Stimulated activated CD4-positive, alpha-beta T cell treated with anti-CD3 and anti-CD28 coated beads, Interleukin-12 subunit alpha, Interleukin-12 subunit beta, amount 100 ng/mL, for 48 hours (primary cell): ENCODE measurements around the gene PAGE3.

ENCODE experiments used
- DNase-seq, 3 donors: peaks; one replicate each; pipeline ENCODE4 v3.0.0-alpha.2; 2020; ENCODE audit warnings: low read depth in 2 of 3, low spot score in 1 of 3

PAGE3 gene, protein sequence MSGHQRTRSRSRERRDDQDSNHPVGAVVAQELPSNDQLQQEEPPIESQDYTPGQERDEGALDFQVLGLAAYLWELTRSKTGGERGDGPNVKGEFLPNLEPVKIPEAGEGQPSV

GRCh38 chrX:55264816-55265215 lies at the start of gene PAGE3:
PAGE3 (minus strand) TSS chrX:55264916; CDS start chrX:55263903, 1,013 bp downstream.
- DNase-seq = no peak

GRCh38 chrX:55312655-55313054 lies 47.9 kb upstream of the PAGE3 start:
- DNase-seq = no peak

DNA sequence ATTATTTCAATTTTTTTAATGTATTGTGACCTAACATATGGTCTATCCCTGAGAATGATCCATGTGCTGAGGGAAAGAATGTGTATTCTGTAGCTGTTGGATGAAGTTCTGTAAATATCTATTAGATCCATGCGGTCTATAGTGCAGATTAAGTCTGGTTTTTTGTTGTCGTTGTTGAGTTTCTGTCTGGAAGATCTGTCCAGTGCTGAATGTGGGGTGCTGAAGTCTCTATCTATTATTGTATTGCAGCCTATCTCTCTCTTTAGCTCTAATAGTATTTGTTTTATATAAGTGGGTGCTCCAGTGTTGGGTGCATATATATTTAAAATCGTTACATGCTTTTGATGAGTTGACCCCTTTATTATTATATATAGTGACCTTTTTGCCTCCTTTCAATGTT lies 26.2 kb upstream of the PAGE3 start:
- DNase-seq = no peak

GRCh38 chrX:55279832-55280231 lies 15.1 kb upstream of the PAGE3 start:
- no peak for DNase-seq

- no peak for DNase-seq
Measured at GRCh38 chrX:55260806-55261205, 3.9 kb downstream of the PAGE3 start.

GRCh38 chrX:55253528-55253927 lies 11.2 kb downstream of the PAGE3 start:
- DNase-seq = no peak

DNA sequence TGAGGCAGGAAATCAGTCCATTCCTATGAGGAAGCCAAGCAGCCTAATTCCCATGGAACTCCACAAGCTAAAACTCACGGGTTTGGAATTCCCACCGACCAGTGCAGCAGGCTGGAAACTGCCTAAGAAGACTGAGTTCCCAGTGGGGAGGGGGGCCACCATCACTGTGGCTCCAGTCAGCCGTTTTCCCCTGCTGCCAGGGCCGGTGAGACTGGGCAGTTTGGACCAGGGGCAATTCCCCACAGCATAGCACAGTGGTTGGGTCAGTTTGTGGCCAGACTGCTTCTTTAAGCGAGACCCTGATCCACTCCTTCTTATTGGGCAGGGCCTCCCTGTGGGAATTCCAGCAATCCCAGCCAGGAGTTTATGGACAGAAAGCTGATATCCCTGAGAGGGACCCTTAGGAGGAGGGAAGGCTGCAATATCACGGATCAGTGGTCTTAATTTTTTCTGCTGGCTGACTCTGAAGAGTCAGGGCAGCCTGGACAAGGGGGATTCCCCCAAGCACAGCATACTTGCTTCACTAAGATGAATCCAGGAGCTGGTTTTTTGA lies 23.9 kb downstream of the PAGE3 start:
- DNase-seq = no peak

DNA sequence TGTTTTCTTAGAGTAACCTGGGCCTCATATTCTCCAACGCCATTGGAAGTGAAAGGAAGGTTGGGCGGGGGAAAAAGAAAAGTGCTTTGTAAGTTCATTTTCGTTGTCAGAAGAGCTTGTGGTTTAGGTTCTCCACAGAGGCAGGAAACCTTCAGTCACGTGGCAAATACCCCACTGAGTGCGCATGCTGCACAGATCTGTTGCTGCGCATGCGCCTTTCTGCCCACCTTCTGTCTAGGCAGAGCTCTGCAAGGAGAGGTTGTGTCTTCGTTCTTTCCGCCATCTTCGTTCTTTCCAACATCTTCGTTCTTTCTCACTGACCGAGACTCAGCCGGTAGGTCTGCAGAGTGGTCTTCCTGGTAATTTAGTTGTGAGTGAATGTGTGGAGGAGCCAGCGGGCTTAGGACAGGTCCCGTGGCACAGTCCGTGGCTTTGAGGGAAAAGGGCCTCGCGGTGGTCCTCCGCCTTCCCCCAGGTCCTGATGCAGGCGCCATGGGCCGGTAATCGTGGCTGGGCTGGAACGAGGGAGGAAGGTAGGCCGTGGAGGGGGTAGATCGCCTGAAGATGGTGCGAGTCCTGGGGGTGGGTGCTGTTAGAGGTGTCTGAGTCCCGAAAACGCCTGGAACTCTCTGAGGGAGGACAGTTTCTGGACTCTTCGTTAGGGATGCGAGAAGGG lies 44.5 kb downstream of the PAGE3 start, which contains the start of gene PAGE5:
TSS of gene PAGE5 (plus strand) at position 228 of the 676 bp plus-strand sequence. CDS start 1,037 bp downstream, outside the sequence.
- DNase-seq = no peak

DNA sequence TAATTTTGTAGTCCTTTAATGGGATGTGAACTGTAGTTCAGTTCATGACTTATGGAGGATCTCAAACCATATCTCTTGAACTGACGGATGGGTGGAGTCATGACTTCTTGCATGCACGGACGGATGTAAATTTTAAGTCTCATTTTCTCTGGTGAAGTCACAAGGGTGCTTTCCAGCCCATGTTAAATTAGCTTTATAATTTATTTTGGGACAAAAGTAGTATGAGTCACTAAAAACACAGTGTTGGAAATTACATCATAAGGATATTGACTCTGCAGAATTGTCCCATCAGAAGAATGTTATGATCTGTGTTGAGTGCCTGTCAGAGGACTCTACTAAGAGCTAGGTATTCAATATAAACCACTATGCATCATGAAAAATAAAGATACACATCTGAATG lies 51.3 kb downstream of the PAGE3 start:
- DNase-seq = no peak

DNA sequence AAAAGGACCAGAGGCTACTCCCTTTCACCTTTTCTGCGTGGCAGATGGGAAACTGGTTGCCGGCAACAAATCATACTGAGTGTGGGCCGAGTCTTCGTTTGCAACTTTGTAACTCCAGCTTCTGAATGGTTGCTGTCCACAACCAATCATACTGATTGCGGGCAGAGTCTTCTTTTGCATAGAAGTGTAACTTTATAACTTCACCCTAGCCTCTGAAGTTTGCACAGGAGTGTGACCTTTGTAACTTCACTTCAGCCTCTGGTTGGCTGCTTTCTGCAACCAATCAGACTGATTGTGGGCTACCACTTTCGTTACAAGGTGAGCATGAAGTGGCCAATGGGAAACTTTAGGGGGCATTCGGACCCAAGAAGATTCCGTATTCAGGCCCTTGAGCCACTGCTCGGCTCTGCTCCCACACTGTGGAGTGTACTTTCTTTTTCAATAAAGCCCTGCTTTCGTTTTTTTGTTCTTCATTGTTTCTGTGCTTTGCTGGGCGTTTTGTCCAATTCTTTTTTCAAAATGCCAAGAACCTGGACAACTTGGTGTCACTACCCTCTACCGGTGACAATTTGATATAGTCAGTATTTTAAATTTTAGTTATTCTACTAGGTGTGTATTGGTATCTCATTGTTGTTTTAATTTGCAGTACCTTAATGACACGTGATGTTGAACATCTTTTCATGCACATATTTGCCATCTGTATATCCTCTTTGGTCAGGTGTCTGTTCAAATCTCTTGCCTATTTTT lies 53.6 kb downstream of the PAGE3 start:
- no peak for DNase-seq
